AG09309 (cell line): ENCODE results near the gene COL4A4.
"Not testable (repeated sequence)": the region's sequence is repeated elsewhere in the genome, so short reads cannot be mapped to it uniquely, and the experiment has no call there.

Source experiments
- DNase-seq: peaks from one replicate; pipeline ENCODE4 v3.0.0-alpha.2; 2010; ENCODE audit warnings: low read depth
- H3K4me3 ChIP-seq: 2 replicates; pipeline ENCODE4 v1.5.1; 2011; ENCODE audit warnings: mild to moderate bottlenecking, low read depth, low read length, moderate library complexity; ENCODE audit not compliant: control insufficient read depth
- CTCF ChIP-seq: IDR thresholded peaks from 2 replicates; pipeline ENCODE4 v1.5.1; 2011; ENCODE audit warnings: mild to moderate bottlenecking, low read depth, low read length, inconsistent platforms; ENCODE audit not compliant: insufficient read depth, control insufficient read depth; ENCODE audit errors: missing control alignments

Gene COL4A4

GRCh38 chr2:227183657-227184367 lies 19.8 kb upstream of the COL4A4 start:
- H3K4me3 ChIP-seq, result no peak overlapping the region
- no peak for DNase-seq
- no peak for TF ChIP-seq CTCF

GRCh38 chr2:227182765-227183164 lies 18.8 kb upstream of the COL4A4 start:
- TF ChIP-seq CTCF, result no peak
- no peak overlapping the region for H3K4me3 ChIP-seq
- no peak for DNase-seq

- no peak for DNase-seq
- no peak for TF ChIP-seq CTCF
- H3K4me3 ChIP-seq, result no peak overlapping the region
Observed at GRCh38 chr2:227180770-227181169, 16.8 kb upstream of the COL4A4 start.

GRCh38 chr2:227179988-227180685 lies 16.1 kb upstream of the COL4A4 start:
- DNase-seq, result no peak
- no peak overlapping the region for H3K4me3 ChIP-seq
- no peak for TF ChIP-seq CTCF

- no peak for TF ChIP-seq CTCF
- no peak overlapping the region for H3K4me3 ChIP-seq
- no peak for DNase-seq
Observed at GRCh38 chr2:227177592-227178336, 13.8 kb upstream of the COL4A4 start.

- not testable (repeated sequence) for H3K4me3 ChIP-seq, DNase-seq
Observed at GRCh38 chr2:227171779-227172178, 7.8 kb upstream of the COL4A4 start.
